ENCODE data around the gene LSM7.

Gene LSM7

GRCh38 chr19:2336528-2337328 is 8.3 kb upstream of the LSM7 start:
- H3K36me3 Mint-ChIP-seq (ENCODE audit: low read depth), result no peaks in the 10 kb centered on the region
- no peaks in the 10 kb centered on the region for H3K27me3 Mint-ChIP-seq (ENCODE audit: low read depth)
- no peaks in the 10 kb centered on the region for H3K9me3 Mint-ChIP-seq
- TF ChIP-seq CTCF (IDR thresholded peaks at IDR 0.05; ENCODE audit: unreplicated experiment in 3 of 3), result no peak
- peak overlapping the region in 2 of 3 experiments; percentile 5 to 26 for H3K4me3 Mint-ChIP-seq
- H3K4me1 Mint-ChIP-seq, result peaks cover 34% of the 10 kb centered on the region
- peak overlapping the region; percentile 17 to 92 (median 49) for H3K27ac Mint-ChIP-seq

GRCh38 chr19:2335848-2336247 is 7.5 kb upstream of the LSM7 start:
- H3K4me1 Mint-ChIP-seq, result peaks cover 42% of the 10 kb centered on the region

GRCh38 chr19:2334986-2335846 is 6.8 kb upstream of the LSM7 start:
- no peak overlapping the region for H3K4me3 Mint-ChIP-seq
- TF ChIP-seq CTCF (IDR thresholded peaks at IDR 0.05; ENCODE audit: unreplicated experiment in 3 of 3), result no peak
- H3K27me3 Mint-ChIP-seq (ENCODE audit: low read depth), result no peaks in the 10 kb centered on the region
- no peaks in the 10 kb centered on the region for H3K9me3 Mint-ChIP-seq
- H3K27ac Mint-ChIP-seq, result peak overlapping the region in 2 of 3 experiments; percentile 10 to 49
- H3K4me1 Mint-ChIP-seq, result peaks cover 49% of the 10 kb centered on the region
- H3K36me3 Mint-ChIP-seq (ENCODE audit: low read depth), result no peaks in the 10 kb centered on the region

More at GRCh38 chr19:2335848-2336247, 7.5 kb upstream of the LSM7 start:
- H3K4me3 Mint-ChIP-seq, result no peak overlapping the region
- no peaks in the 10 kb centered on the region for H3K9me3 Mint-ChIP-seq
- TF ChIP-seq CTCF (IDR thresholded peaks at IDR 0.05; ENCODE audit: unreplicated experiment in 3 of 3), result no peak
- no peaks in the 10 kb centered on the region for H3K27me3 Mint-ChIP-seq (ENCODE audit: low read depth)
- H3K36me3 Mint-ChIP-seq (ENCODE audit: low read depth), result no peaks in the 10 kb centered on the region
- H3K27ac Mint-ChIP-seq, result peak overlapping the region; percentile 10 to 49 (median 17)

- no peak for TF ChIP-seq CTCF (IDR thresholded peaks at IDR 0.05; ENCODE audit: unreplicated experiment in 3 of 3)
- Mint-ChIP-seq H3K36me3 (ENCODE audit: low read depth) (no peaks in the 10 kb centered on the region), H3K27ac (no peak overlapping the region), H3K4me1 (peaks cover 57% of the 10 kb centered on the region), H3K4me3 (no peak overlapping the region), H3K9me3 (no peaks in the 10 kb centered on the region), H3K27me3 (ENCODE audit: low read depth) (no peaks in the 10 kb centered on the region)
These were observed 6.0 kb upstream of the LSM7 start for GRCh38 chr19:2334426-2334825.

- H3K27me3 Mint-ChIP-seq (ENCODE audit: low read depth), result no peaks in the 10 kb centered on the region
- H3K9me3 Mint-ChIP-seq, result no peaks in the 10 kb centered on the region
- H3K36me3 Mint-ChIP-seq (ENCODE audit: low read depth), result no peaks in the 10 kb centered on the region
- peaks cover 61% of the 10 kb centered on the region for H3K4me1 Mint-ChIP-seq
- TF ChIP-seq CTCF (IDR thresholded peaks at IDR 0.05; ENCODE audit: unreplicated experiment in 3 of 3), result no peak
- peak overlapping the region; percentile 53 to 94 (median 85) for H3K27ac Mint-ChIP-seq
- peak overlapping the region; percentile 43 to 59 (median 44) for H3K4me3 Mint-ChIP-seq
These were observed 5.4 kb upstream of the LSM7 start for GRCh38 chr19:2333807-2334211.
